CD8-positive, alpha-beta memory T cell (primary cell): ENCODE measurements around the gene CDKN3. TPM values are rescaled to one million over a fixed set of nuclear protein-coding genes. Genes with fewer than 3 reads are reported as not detected.
"Not testable (repeated sequence)": the region's sequence is repeated elsewhere in the genome, so short reads cannot be mapped to it uniquely, and the experiment has no call there.

Source experiments
- CTCF ChIA-PET: fragments of 350-600 bp; sonication (Branson Sonifier 250); formaldehyde crosslinking; loops from one replicate; lab custom pipeline; 2021; ENCODE audit warnings: antibody characterized with exemption; lab: Charles Lee
- POLR2A ChIA-PET: fragments of 350-600 bp; sonication (Branson Sonifier 250); formaldehyde crosslinking; loops from one replicate; lab custom pipeline; 2021; ENCODE audit warnings: antibody characterized with exemption; lab: Charles Lee
- DNase-seq, 5 donors: peaks; one replicate each; pipeline versions ENCODE4 v3.0.0 to v3.0.0-alpha.2; 2020 to 2022; ENCODE audit warnings: mixed read lengths in 1 of 5
- H3K27ac ChIP-seq: one replicate; pipeline ENCODE4 v1.7.0; 2013; ENCODE audit warnings: low read depth, mild to moderate bottlenecking, low read length, moderate library complexity
- H3K27me3 ChIP-seq: 2 replicates; pipeline ENCODE4 v1.7.0; 2013; ENCODE audit warnings: low read length, mild to moderate bottlenecking; ENCODE audit not compliant: insufficient read depth, poor library complexity, severe bottlenecking
- H3K36me3 ChIP-seq: 2 replicates; pipeline ENCODE4 v1.7.0; 2013; ENCODE audit warnings: mild to moderate bottlenecking, low read length, moderate library complexity; ENCODE audit not compliant: insufficient read depth
- H3K4me1 ChIP-seq: 2 replicates; pipeline ENCODE4 v1.7.0; 2013; ENCODE audit warnings: mild to moderate bottlenecking, low read length, moderate library complexity; ENCODE audit not compliant: insufficient read depth
- H3K4me3 ChIP-seq: 2 replicates; pipeline ENCODE4 v1.7.0; 2013; ENCODE audit warnings: mild to moderate bottlenecking, low read length
- H3K9me3 ChIP-seq: 2 replicates; pipeline ENCODE4 v1.7.0; 2013; ENCODE audit warnings: mild to moderate bottlenecking, low read length
- H3K27ac Mint-ChIP-seq, 8 donors: one replicate each; pipeline ENCODE4 v1.8.0; 2020 to 2021; ENCODE audit warnings: mixed read lengths in 8 of 8, mild to moderate bottlenecking in 6 of 8, inconsistent platforms in 3 of 8, moderate library complexity in 3 of 8
- H3K27me3 Mint-ChIP-seq, 2 donors: one replicate each; pipeline ENCODE4 v1.8.0; 2020 to 2021; ENCODE audit warnings: mixed read lengths in 2 of 2, mild to moderate bottlenecking in 1 of 2, moderate library complexity in 1 of 2
- H3K36me3 Mint-ChIP-seq, 3 donors: one replicate each; pipeline ENCODE4 v1.8.0; 2020 to 2021; ENCODE audit warnings: mixed read lengths in 3 of 3, inconsistent platforms in 1 of 3, mild to moderate bottlenecking in 1 of 3
- H3K4me1 Mint-ChIP-seq, 3 donors: one replicate each; pipeline ENCODE4 v1.8.0; 2020 to 2021; ENCODE audit warnings: mixed read lengths in 3 of 3, inconsistent platforms in 1 of 3, mild to moderate bottlenecking in 1 of 3
- H3K4me3 Mint-ChIP-seq, 7 donors: one replicate each; pipeline ENCODE4 v1.8.0; 2020 to 2021; ENCODE audit warnings: mixed read lengths in 7 of 7, mild to moderate bottlenecking in 6 of 7, moderate library complexity in 4 of 7, inconsistent platforms in 2 of 7
- H3K9me3 Mint-ChIP-seq, 5 donors: one replicate each; pipeline ENCODE4 v1.8.0; 2020 to 2022; ENCODE audit warnings: mixed read lengths in 5 of 5, mild to moderate bottlenecking in 3 of 5, moderate library complexity in 2 of 5, inconsistent platforms in 1 of 5
- polyA plus RNA-seq: library from polyadenylated mRNA; unstranded; fragments of 300-500 nt; fragmentation: Illumina TruSeq; gene quantifications from one replicate; pipeline ENCODE4 v1.2.3, GENCODE V29; 2021
- total RNA-seq, 2 experiments: library from RNA; stranded (reverse); gene quantifications; one replicate each; pipeline ENCODE4 v1.2.3, GENCODE V29; 2021

CDKN3 gene
- total and polyA plus RNA-seq, 3 experiments from 2014 or later: 6.7 to 46.8 (median 33.8) TPM

GRCh38 chr14:54378893-54379292, 17.9 kb upstream of the CDKN3 start:
- H3K36me3 ChIP-seq, H3K4me3 ChIP-seq, H3K4me1 Mint-ChIP-seq, H3K27me3 ChIP-seq, POLR2A ChIA-PET, H3K9me3 Mint-ChIP-seq, CTCF ChIA-PET, H3K27ac ChIP-seq, H3K4me1 ChIP-seq, H3K27ac Mint-ChIP-seq, H3K36me3 Mint-ChIP-seq, H3K4me3 Mint-ChIP-seq, H3K9me3 ChIP-seq, DNase-seq: not testable (repeated sequence)
- peaks cover 25 to 32% of the 10 kb centered on the region in 2 donors for H3K27me3 Mint-ChIP-seq

GRCh38 chr14:54380558-54380957, 16.2 kb upstream of the CDKN3 start:
- H3K36me3 Mint-ChIP-seq, H3K27ac ChIP-seq, H3K36me3 ChIP-seq, H3K27me3 ChIP-seq, CTCF ChIA-PET, DNase-seq, H3K9me3 ChIP-seq, H3K4me3 Mint-ChIP-seq, POLR2A ChIA-PET, H3K4me3 ChIP-seq, H3K27ac Mint-ChIP-seq, H3K4me1 Mint-ChIP-seq, H3K4me1 ChIP-seq, H3K9me3 Mint-ChIP-seq: not testable (repeated sequence)
- peaks cover 20 to 38% of the 10 kb centered on the region in 2 donors for H3K27me3 Mint-ChIP-seq

DNA sequence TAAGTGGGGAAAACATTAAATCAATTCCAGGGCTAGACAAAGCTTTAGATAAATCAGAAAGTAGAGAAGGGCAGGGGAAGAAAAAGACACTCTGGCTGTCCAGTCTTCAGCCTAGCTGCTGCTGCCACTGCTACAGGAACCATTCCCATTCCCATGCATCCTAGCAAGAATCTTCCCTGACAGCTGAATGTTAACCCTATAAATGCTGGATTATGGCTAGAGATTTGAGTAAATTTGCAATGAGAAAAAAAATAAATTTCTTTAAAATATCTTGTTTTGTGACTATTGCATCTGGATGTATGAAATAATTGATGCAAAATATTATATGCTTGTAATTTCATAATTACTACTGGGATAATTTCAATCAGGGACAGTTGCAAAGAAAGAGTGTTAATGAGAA, 15.0 kb upstream of the CDKN3 start:
- no peaks in the 10 kb centered on the region for H3K27me3 ChIP-seq
- no peaks in the 10 kb centered on the region for H3K9me3 ChIP-seq
- H3K9me3 Mint-ChIP-seq: peaks cover 0 to 4% (median 0%) of the 10 kb centered on the region in 5 donors
- no peak overlapping the region for H3K4me3 ChIP-seq
- H3K4me3 Mint-ChIP-seq: no peak overlapping the region
- POLR2A ChIA-PET: no interaction called here
- no peaks in the 10 kb centered on the region for H3K4me1 ChIP-seq
- H3K27ac ChIP-seq: no peak overlapping the region
- CTCF ChIA-PET: no interaction called here
- no peaks in the 10 kb centered on the region for H3K36me3 ChIP-seq
- H3K4me1 Mint-ChIP-seq: no peaks in the 10 kb centered on the region
- DNase-seq: no peak
- H3K27ac Mint-ChIP-seq: no peak overlapping the region
- no peaks in the 10 kb centered on the region for H3K36me3 Mint-ChIP-seq
- peaks cover 14 to 43% of the 10 kb centered on the region in 2 donors for H3K27me3 Mint-ChIP-seq

- H3K9me3 Mint-ChIP-seq: peaks cover 0 to 4% (median 0%) of the 10 kb centered on the region in 5 donors
- DNase-seq: no peak
- ChIA-PET CTCF (no interaction called here), POLR2A (no interaction called here)
- H3K27me3 Mint-ChIP-seq: peaks cover 11 to 48% of the 10 kb centered on the region in 2 donors
- H3K27ac ChIP-seq: no peak overlapping the region
- no peaks in the 10 kb centered on the region for H3K36me3 ChIP-seq
- peaks cover 1% of the 10 kb centered on the region for H3K27me3 ChIP-seq
- H3K4me1 Mint-ChIP-seq: no peaks in the 10 kb centered on the region
- no peak overlapping the region for H3K27ac Mint-ChIP-seq
- H3K4me3 Mint-ChIP-seq: no peak overlapping the region
- H3K4me3 ChIP-seq: no peak overlapping the region
- H3K9me3 ChIP-seq: no peaks in the 10 kb centered on the region
- H3K36me3 Mint-ChIP-seq: no peaks in the 10 kb centered on the region
- H3K4me1 ChIP-seq: no peaks in the 10 kb centered on the region
Observed at GRCh38 chr14:54383835-54384234, 13.0 kb upstream of the CDKN3 start.

DNA sequence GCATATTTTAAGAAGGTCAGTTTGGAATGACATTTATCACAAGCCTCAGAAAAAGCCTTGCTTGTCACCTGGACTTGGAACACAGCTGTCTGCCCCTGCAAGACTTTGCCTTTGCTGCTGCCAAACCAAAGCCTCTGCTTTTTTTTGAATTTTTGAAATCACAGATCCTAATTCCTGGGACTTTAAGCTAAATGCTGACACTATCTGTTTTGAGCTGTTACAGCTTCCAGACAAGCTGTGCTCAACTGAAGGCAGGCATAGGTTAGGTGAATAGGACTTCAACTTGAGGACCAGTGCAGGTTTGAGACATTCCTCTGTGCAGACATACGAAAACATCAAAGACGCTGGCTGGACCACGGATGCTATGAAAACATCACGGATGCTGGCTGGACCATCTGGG, 11.3 kb upstream of the CDKN3 start:
- Mint-ChIP-seq H3K9me3 (peaks cover 0 to 2% (median 0%) of the 10 kb centered on the region in 5 donors), H3K27me3 (peaks cover 7 to 42% of the 10 kb centered on the region in 2 donors), H3K4me3 (no peak overlapping the region), H3K36me3 (no peaks in the 10 kb centered on the region), H3K27ac (no peak overlapping the region), H3K4me1 (no peaks in the 10 kb centered on the region)
- Histone ChIP-seq H3K9me3 (no peaks in the 10 kb centered on the region), H3K4me3 (no peak overlapping the region), H3K27me3 (peaks cover 6% of the 10 kb centered on the region), H3K36me3 (no peaks in the 10 kb centered on the region), H3K27ac (no peak overlapping the region), H3K4me1 (no peaks in the 10 kb centered on the region)
- POLR2A ChIA-PET: no interaction called here
- no peak for DNase-seq
- CTCF ChIA-PET: no interaction called here

GRCh38 chr14:54387328-54387727, 9.5 kb upstream of the CDKN3 start:
- POLR2A ChIA-PET: interaction anchor here (1.1 kb wide), 1 partner anchor 10 kb away, joined by 3 read pairs; the partner anchor contains the start of gene CDKN3
- no peaks in the 10 kb centered on the region for H3K9me3 Mint-ChIP-seq
- H3K36me3 ChIP-seq: no peaks in the 10 kb centered on the region
- no peaks in the 10 kb centered on the region for H3K9me3 ChIP-seq
- no peak overlapping the region for H3K27ac Mint-ChIP-seq
- no peak overlapping the region for H3K27ac ChIP-seq
- H3K4me1 ChIP-seq: no peaks in the 10 kb centered on the region
- no peaks in the 10 kb centered on the region for H3K36me3 Mint-ChIP-seq
- CTCF ChIA-PET: interaction anchor here (0.6 kb wide), 1 partner anchor 9 kb away, joined by 3 read pairs; no protein-coding TSS in a partner anchor
- no peak overlapping the region for H3K4me3 ChIP-seq
- peaks cover 10% of the 10 kb centered on the region for H3K27me3 ChIP-seq
- H3K4me3 Mint-ChIP-seq: no peak overlapping the region
- H3K4me1 Mint-ChIP-seq: no peaks in the 10 kb centered on the region
- peaks cover 12 to 54% of the 10 kb centered on the region in 2 donors for H3K27me3 Mint-ChIP-seq
- no peak for DNase-seq

DNA sequence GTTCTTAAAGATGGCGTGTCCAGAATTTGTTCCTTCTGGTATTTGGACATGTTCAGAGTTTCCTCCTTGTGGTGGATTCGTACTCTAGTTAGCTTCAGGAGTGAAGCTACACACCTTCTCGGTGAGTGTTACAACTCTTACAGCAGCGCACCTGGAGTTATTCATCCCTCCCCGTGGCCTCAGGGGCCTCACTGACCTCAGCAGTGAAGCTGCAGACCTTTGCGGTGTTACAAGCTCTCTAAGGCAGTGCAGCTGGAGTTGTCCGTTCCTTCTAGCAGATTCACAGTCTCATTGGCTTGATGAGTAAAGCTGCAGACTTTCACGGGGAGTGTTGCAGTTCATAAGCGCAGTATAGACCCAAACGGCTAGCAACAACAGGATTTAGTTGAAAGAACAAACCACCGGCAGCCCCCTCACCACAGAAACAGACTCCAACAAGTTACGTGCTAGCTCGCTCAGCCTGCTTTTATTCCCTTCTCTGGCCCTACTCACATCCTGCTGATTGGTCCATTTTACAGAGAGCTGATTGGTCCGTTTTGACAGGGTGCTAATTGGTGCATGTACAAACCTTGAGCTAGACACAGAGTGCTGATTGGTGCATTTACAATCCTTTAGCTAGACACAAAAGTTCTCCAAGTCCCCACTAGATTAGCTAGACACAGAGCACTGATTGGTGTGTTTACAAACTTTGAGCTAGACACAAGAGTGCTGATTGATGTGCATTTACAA, 4.5 kb upstream of the CDKN3 start:
- Histone ChIP-seq H3K4me3 (no peak overlapping the region), H3K4me1 (peaks cover under 1% of the 10 kb centered on the region), H3K27ac (no peak overlapping the region), H3K27me3 (peaks cover 10% of the 10 kb centered on the region), H3K9me3 (no peaks in the 10 kb centered on the region), H3K36me3 (no peaks in the 10 kb centered on the region)
- ChIA-PET POLR2A (no interaction called here), CTCF (no interaction called here)
- Mint-ChIP-seq H3K4me1 (peaks cover 6 to 7% (median 6%) of the 10 kb centered on the region in 3 donors), H3K27ac (no peak overlapping the region), H3K36me3 (peaks cover 0 to 6% (median 0%) of the 10 kb centered on the region in 3 donors), H3K9me3 (no peaks in the 10 kb centered on the region), H3K27me3 (peaks cover 10 to 31% of the 10 kb centered on the region in 2 donors), H3K4me3 (no peak overlapping the region)
- DNase-seq: no peak

- H3K27me3 ChIP-seq, H3K4me1 ChIP-seq, DNase-seq, H3K27ac Mint-ChIP-seq, H3K36me3 Mint-ChIP-seq, H3K9me3 Mint-ChIP-seq, H3K27ac ChIP-seq, H3K4me3 Mint-ChIP-seq, H3K9me3 ChIP-seq, CTCF ChIA-PET, H3K36me3 ChIP-seq, H3K4me3 ChIP-seq, POLR2A ChIA-PET: not testable (repeated sequence)
- Mint-ChIP-seq H3K4me1 (peaks cover 14 to 16% (median 16%) of the 10 kb centered on the region in 3 donors), H3K27me3 (peaks cover 10 to 22% of the 10 kb centered on the region in 2 donors)
Observed at GRCh38 chr14:54392986-54393884, 3.6 kb upstream of the CDKN3 start.
